NCI-H2107 treated with DMSO at 0.1 percent for 48 hours (cell line): ENCODE measurements around the gene FMN1.

Experiments
- DNase-seq: peaks from one replicate; lab custom pipeline; 2025; ENCODE audit not compliant: unreplicated experiment; lab: John Stamatoyannopoulos, UW

The FMN1 gene

DNA sequence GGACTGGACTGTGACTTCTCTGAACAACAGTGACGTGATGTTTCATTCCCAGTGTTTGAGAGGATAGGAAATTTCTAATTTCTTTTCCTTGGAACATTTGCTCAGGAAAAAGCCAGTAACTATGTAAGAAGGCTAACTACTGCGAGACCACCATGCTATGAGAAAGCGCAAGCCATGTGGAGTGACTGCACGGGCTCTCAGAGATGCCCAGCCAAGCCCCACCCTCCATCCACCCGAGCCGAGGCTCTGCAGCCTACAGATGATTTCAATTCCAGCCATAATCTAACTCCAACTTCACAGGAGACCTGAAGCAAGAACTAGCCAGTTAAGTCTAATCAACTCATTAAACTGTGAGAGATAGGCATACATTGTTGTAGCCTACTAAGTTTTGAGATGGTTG lies 352.4 kb downstream of the FMN1 start:
- DNase-seq = no peak

- no peak for DNase-seq
Measured at GRCh38 chr15:32840507-32841245, 353.8 kb downstream of the FMN1 start.

GRCh38 chr15:32838820-32839219 lies 355.7 kb downstream of the FMN1 start:
- no peak for DNase-seq

DNA sequence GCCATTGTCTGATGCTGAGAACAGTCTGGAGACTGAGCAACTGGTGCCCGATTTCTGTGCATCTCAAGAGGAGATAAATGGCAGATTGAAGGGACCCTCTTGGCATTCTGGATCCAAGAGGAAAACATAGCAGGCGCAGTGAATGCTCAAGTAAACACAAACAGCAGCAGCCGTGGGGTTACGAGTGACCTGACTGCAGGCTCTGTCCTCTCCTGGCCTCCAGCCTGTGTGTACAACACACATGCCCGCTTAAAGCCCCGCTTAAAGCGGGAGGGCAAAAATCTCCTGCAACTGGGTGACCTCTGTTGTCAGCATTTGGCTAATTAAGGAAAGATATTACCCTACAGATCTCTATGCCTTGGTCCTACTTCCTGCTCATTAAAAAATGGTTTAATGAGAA lies 356.2 kb downstream of the FMN1 start:
- no peak for DNase-seq

- no peak for DNase-seq
Measured at GRCh38 chr15:32837935-32838334, 356.6 kb downstream of the FMN1 start.

- no peak for DNase-seq
Measured at GRCh38 chr15:32834156-32834555, 360.4 kb downstream of the FMN1 start.

- DNase-seq = no peak
Measured at GRCh38 chr15:32833379-32833821, 361.1 kb downstream of the FMN1 start.

DNA sequence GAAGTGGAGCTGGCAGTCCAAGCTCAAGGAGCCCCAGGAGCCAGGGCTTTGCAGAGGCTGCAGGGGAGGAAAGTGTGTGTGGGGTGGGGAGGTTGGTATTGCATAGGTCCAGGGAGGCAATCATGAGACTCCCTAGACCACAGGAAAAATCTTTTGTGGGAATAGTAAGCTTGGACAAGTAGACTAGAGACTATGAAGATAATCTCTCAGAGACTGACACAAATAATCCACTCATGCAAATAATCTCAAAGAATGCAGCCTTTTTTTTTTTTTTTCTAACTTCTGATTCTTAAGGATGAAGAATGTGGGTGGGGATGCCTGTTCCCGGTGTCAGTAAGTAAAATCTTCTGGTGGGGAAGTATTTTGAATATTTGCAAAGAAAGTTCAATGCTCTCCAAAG lies 363.0 kb downstream of the FMN1 start:
- no peak for DNase-seq

- DNase-seq = no peak
Measured at GRCh38 chr15:32830241-32830640, 364.3 kb downstream of the FMN1 start.

DNA sequence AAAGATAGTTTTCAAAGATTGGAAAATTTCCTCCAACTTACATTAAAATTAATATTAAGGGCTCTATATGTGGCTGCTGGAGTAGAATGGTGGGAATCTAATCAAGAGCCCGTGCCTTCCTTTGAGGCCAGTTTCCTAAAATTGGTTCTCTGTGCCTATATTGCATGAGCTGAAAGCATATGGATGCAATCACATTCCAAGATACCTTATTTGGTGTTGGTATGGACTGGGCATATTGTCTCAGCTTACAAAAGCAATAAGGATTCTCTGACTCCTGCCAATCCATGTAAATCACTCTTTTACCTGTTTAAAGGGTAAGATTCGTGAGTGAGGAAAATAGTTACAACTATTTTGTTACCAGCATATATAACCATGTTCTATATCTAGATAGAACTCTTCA lies 365.1 kb downstream of the FMN1 start:
- DNase-seq = no peak

GRCh38 chr15:32828507-32829186 lies 365.9 kb downstream of the FMN1 start:
- no peak for DNase-seq

GRCh38 chr15:32826685-32827084 lies 367.8 kb downstream of the FMN1 start:
- DNase-seq = no peak

- no peak for DNase-seq
Measured at GRCh38 chr15:32825219-32825618, 369.3 kb downstream of the FMN1 start.

GRCh38 chr15:32824777-32825176 lies 369.7 kb downstream of the FMN1 start:
- DNase-seq = no peak

DNA sequence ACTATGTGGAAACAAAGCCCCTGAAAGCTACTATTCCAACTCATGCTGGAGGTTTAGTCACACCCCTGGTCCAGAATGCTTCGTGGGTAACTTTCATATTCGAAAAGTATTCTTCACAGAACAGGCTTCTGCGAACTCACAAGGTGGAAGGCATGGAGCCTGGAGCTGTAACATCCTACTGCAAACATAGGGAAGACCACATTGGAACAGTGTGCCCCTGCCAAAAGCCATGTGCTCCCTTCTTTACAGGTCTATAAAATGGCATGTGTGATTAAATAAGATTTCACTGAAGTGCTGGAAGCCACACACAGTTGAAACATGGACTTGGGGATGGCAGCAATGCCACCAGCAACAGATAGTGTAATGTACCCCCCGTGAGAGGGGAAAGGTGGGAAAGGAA lies 370.8 kb downstream of the FMN1 start:
- no peak for DNase-seq

DNA sequence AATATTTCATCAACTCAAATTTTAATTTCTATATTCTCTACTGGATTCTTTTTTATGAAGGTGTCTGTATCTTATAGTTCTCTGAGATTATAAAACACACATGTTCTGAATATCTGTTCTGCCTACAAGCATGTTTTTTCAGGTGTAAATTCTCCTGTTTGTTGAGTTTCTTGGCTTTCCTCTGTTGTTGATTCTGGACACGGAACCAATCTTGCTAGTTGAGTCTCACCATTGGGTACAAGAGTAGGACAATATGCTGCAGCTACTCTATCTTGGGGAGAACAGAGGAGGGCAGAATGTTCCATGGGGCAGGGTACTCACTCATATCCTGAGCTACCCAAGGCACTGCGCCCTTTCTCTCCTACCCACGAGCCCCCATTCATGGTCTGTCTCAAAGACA lies 371.8 kb downstream of the FMN1 start:
- DNase-seq = no peak

DNA sequence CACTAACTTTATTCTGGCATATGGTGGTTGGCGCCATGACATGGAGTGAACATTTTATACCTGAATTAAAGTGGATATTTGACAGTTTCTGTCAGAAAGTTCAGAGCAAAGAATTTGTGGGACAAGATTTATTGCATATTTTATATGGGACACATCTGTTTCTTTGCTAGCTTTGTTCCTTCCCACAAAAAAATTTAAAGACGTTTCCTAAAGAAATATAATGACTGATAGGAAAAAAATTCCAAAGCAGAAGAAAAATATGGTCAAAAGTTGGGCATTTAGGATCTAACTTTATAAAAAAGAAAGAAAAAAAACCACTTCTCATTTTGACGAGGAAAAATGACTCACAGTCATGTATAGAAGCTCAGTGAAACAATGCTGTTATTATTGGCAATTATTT lies 375.1 kb downstream of the FMN1 start:
- no peak for DNase-seq

- peak; percentile 38 for DNase-seq
Measured at GRCh38 chr15:32818758-32819447, 375.6 kb downstream of the FMN1 start.

- DNase-seq = no peak
Measured at GRCh38 chr15:32817577-32817976, 376.9 kb downstream of the FMN1 start.

DNA sequence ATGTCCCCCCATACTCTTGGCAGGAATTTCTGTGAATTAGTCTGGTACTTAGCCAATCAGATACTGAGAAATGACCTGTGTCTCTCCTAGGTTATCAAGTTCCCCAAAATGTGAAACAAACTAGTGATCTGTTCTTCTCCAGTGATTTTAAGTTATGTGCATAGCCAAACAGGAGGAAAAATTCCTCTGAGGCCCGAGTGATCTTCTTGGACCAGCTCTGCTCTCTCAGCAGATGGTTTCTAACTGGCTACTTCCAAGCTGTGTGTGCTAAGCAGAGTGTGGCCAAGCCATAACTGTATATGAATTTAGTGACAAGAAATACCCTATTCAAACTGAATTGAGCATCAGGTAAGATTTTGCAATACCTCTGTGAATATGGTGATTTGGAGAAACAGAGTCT lies 387.2 kb downstream of the FMN1 start:
- DNase-seq = no peak

DNA sequence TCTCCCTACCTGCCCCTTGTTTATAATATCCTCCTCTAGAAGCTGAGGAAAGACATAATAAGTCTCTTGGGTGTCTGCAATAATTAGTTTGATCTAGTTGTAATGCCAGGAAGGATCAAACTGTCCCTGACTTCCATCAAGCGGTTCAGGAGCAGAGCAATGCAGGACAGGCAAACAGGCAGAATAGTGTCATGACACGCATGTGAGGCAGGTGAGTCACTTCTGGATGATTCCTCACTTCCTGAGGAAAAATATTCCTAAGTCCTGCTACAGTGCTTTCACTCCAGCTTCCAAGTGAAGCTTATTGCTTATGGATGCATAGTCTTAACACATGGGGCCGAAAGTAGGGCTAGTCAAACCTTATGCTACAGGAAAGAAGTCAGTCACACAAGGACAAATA lies 390.9 kb downstream of the FMN1 start:
- DNase-seq = no peak

GRCh38 chr15:32802286-32802936 lies 392.1 kb downstream of the FMN1 start:
- DNase-seq = no peak
